Calu3 (cell line): ENCODE results near the gene KIRREL3. TPM values are rescaled to one million over a fixed set of nuclear protein-coding genes. Genes with fewer than 3 reads are reported as not detected.

Experiments
- BruUV-seq: library from RNA; stranded (reverse); fragments of 400-500 nt; replicated peaks from 2 replicates; lab custom pipeline; 2021; lab: Mats Ljungman, UMichigan
- CTCF ChIA-PET: fragments of 300-600 bp; sonication (Branson Sonifier 250); formaldehyde crosslinking; loops from one replicate; lab custom pipeline; 2022; ENCODE audit warnings: antibody characterized with exemption; lab: Charles Lee
- DNase-seq: peaks from one replicate; pipeline ENCODE4 v3.0.0; 2022
- H3K27ac Mint-ChIP-seq: one replicate; pipeline ENCODE4 v1.8.0; 2022; ENCODE audit warnings: mixed read lengths; ENCODE audit not compliant: unreplicated experiment
- H3K27me3 Mint-ChIP-seq: one replicate; pipeline ENCODE4 v1.8.0; 2022; ENCODE audit warnings: mixed read lengths; ENCODE audit not compliant: unreplicated experiment
- H3K36me3 Mint-ChIP-seq: one replicate; pipeline ENCODE4 v1.8.0; 2022; ENCODE audit warnings: mild to moderate bottlenecking, moderate library complexity, mixed read lengths; ENCODE audit not compliant: insufficient read depth, unreplicated experiment
- H3K4me1 Mint-ChIP-seq: one replicate; pipeline ENCODE4 v1.8.0; 2022; ENCODE audit warnings: mild to moderate bottlenecking, low read depth, mixed read lengths; ENCODE audit not compliant: unreplicated experiment
- H3K4me3 Mint-ChIP-seq: one replicate; pipeline ENCODE4 v1.8.0; 2022; ENCODE audit warnings: mild to moderate bottlenecking, low read depth, moderate library complexity, mixed read lengths; ENCODE audit not compliant: unreplicated experiment
- H3K9me3 Mint-ChIP-seq: one replicate; pipeline ENCODE4 v1.8.0; 2022; ENCODE audit warnings: low read depth, mixed read lengths; ENCODE audit not compliant: unreplicated experiment
- intact Hi-C: fragments of 100-400 bp; cut with micrococcal nuclease; formaldehyde crosslinking; loops from one replicate; pipeline ENCODE4 v1.10.0; 2022; ENCODE audit not compliant: unreplicated experiment
- total RNA-seq: library from RNA; stranded (reverse); gene quantifications from 2 replicates; pipeline ENCODE4 v1.2.3, GENCODE V29; 2022
- TF ChIP-seq, protein P1 (sequence below): fragments of 200-600 bp; IDR thresholded peaks from one replicate; pipeline ENCODE4 v1.8.0; 2022; ENCODE audit warnings: antibody characterized with exemption; ENCODE audit not compliant: unreplicated experiment

The KIRREL3 gene
- total RNA-seq, 1 experiment from 2014 or later: 0.26 TPM

DNA sequence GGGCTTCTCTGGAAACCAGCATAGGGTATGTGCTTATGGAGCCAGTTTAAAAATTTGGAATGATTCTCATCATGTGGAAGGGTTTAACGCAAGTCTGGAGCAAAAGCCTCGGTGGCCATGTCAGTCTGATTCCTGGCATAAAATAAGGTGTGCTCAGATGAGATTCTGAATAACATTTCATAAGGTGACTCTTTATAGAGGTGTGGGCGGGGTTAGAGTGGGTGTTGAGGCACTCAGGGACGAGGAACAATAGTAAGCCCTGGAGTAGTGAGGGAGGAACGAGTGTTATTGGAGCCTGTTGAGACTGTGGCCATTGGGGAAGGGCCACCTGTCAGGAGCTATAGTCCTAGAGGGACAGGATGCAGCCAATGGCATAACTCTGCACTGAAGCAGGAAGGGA lies 13.0 kb upstream of the KIRREL3 start:
- no peak overlapping the region for H3K27ac Mint-ChIP-seq
- BruUV-seq: no TSS peak
- peaks cover 14% of the 10 kb centered on the region for H3K4me1 Mint-ChIP-seq
- peaks cover 14% of the 10 kb centered on the region for H3K27me3 Mint-ChIP-seq
- H3K4me3 Mint-ChIP-seq: no peak overlapping the region
- no peaks in the 10 kb centered on the region for H3K9me3 Mint-ChIP-seq
- no peaks in the 10 kb centered on the region for H3K36me3 Mint-ChIP-seq
- intact Hi-C loops: no loop called here
- TF ChIP-seq, protein P1, sequence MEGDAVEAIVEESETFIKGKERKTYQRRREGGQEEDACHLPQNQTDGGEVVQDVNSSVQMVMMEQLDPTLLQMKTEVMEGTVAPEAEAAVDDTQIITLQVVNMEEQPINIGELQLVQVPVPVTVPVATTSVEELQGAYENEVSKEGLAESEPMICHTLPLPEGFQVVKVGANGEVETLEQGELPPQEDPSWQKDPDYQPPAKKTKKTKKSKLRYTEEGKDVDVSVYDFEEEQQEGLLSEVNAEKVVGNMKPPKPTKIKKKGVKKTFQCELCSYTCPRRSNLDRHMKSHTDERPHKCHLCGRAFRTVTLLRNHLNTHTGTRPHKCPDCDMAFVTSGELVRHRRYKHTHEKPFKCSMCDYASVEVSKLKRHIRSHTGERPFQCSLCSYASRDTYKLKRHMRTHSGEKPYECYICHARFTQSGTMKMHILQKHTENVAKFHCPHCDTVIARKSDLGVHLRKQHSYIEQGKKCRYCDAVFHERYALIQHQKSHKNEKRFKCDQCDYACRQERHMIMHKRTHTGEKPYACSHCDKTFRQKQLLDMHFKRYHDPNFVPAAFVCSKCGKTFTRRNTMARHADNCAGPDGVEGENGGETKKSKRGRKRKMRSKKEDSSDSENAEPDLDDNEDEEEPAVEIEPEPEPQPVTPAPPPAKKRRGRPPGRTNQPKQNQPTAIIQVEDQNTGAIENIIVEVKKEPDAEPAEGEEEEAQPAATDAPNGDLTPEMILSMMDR: no peak
- no peak for DNase-seq
- CTCF ChIA-PET: no interaction called here

DNA sequence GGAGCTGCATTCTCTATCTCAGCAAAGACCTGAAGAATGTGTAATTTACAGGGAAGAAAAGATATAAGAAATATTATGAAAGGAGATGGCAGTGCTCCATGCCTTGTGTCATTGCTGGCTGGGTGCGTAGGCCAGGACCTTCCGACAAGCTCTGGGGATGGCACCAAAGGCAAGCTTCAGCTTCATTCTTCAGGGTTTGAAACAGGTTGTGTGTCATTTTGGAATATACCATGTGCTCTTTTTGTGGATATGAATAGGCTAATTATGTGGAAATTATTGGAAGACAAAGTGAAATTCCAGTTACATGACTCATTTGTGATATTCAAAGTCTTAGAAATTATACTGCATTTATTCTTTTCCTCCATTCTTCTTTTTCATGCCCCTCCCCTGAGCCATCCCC lies 5.7 kb upstream of the KIRREL3 start:
- Mint-ChIP-seq H3K9me3 (no peaks in the 10 kb centered on the region), H3K27me3 (no peaks in the 10 kb centered on the region), H3K27ac (no peak overlapping the region), H3K4me1 (peaks cover 11% of the 10 kb centered on the region), H3K36me3 (no peaks in the 10 kb centered on the region), H3K4me3 (no peak overlapping the region)
- no peak for DNase-seq
- no TSS peak for BruUV-seq
- CTCF ChIA-PET: no interaction called here
- intact Hi-C loops: no loop called here
- TF ChIP-seq, protein P1: no peak

DNA sequence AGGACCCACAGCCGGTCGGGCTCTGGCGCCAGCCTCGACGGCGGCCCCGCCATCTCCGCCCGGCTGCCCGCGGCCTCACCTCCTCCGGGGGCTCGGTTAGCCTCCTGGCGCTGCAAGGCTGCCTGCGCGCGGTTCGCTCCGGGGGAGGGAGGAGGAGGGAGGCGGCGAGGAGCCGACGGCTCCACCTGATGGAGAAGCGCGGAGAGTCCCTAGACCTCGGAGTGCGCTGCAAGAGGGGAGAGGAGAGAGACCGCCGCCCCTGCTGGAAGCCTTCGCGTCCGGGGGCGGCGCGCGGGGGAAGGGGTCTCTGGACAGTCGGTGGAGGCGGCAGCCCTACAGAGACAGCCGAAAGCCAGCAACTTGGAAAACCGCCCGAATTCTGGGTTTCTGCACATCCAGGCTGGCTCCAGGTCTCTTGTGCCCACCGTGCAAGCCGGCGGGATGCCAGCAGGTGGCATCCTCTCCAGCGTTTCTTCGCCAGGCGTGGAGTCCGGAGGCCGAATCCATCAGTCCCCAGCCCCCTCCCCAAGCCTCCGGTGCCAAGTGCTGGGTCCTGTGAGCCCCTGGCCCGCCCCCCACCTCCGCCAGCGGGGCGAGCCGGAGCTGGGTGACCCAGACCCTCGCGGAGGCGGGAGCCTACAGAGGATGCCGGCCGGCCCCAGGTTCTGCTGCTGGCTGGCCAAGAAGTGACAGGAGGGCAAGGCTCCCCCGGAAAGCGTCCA lies 2.9 kb upstream of the KIRREL3 start:
- H3K27me3 Mint-ChIP-seq: no peaks in the 10 kb centered on the region
- CTCF ChIA-PET: interaction anchor here (1.6 kb wide), 1 partner anchor 70 kb away, joined by 5 read pairs; no protein-coding TSS in a partner anchor
- H3K27ac Mint-ChIP-seq: no peak overlapping the region
- H3K36me3 Mint-ChIP-seq: no peaks in the 10 kb centered on the region
- intact Hi-C loops: loop anchor here (1.0 to 5.0 kb wide), 2 partner anchors 71 to 344 kb away; no protein-coding TSS in a partner anchor
- peak; percentile 66 for DNase-seq
- peaks cover 11% of the 10 kb centered on the region for H3K4me1 Mint-ChIP-seq
- H3K4me3 Mint-ChIP-seq: peak overlapping the region; percentile 65
- H3K9me3 Mint-ChIP-seq: no peaks in the 10 kb centered on the region
- BruUV-seq: no TSS peak
- TF ChIP-seq, protein P1: peak; percentile 47

DNA sequence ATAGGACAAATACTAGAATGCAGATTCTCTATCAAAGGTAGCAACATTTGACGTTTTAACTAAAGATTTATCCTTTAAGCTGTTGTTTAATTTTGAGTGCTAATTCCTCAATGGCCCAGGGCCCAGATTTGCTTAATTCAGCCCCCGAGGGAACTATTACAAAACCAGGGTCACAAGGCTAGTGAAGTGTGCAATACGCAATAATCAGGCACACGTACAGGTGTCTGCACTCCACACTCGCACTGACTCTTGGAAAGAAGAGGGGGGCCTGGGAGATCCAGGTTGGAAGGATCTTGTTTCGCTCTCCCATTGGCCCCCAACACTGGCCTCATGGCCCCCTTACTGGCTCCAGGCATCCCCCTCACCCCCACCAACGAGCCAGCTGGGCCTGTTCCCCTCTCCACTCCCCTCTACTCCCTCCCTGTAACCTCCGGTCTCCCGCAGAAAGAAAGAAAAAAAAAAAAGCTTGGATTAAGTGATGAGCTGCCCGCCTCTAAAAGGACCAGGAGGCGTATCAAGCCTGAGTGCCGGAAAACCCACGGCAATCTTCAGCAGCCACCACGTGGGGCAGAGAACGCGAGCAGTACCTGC lies 2.2 kb upstream of the KIRREL3 start:
- intact Hi-C loops: loop anchor here (1.0 to 5.0 kb wide), 2 partner anchors 72 to 345 kb away; no protein-coding TSS in a partner anchor
- BruUV-seq: no TSS peak
- Mint-ChIP-seq H3K27me3 (no peaks in the 10 kb centered on the region), H3K4me1 (peaks cover 11% of the 10 kb centered on the region), H3K27ac (no peak overlapping the region), H3K4me3 (peak overlapping the region; percentile 65), H3K9me3 (no peaks in the 10 kb centered on the region), H3K36me3 (no peaks in the 10 kb centered on the region)
- TF ChIP-seq, protein P1: no peak
- DNase-seq: no peak
- CTCF ChIA-PET: no interaction called here
